HCT116 (cell line): ENCODE data around the gene PPP1CC. TPM values are rescaled to one million over a fixed set of nuclear protein-coding genes. Genes with fewer than 3 reads are reported as not detected.

ENCODE experiments used
- ATAC-seq: fragments of 200-7000 bp; cut with Tn5 transposase; 2 replicates; pipeline ENCODE4 v1.9.1; 2020; ENCODE audit warnings: mild to moderate bottlenecking, moderate library complexity
- BruUV-seq: library from RNA; stranded (reverse); fragments of 400-500 nt; replicated peaks from 2 replicates; lab custom pipeline; 2021; lab: Mats Ljungman, UMichigan
- CTCF ChIA-PET: fragments of 300-600 bp; sonication (Branson Sonifier 250); formaldehyde crosslinking; loops from one replicate; lab custom pipeline; 2021; ENCODE audit warnings: antibody characterized with exemption; lab: Charles Lee
- POLR2A ChIA-PET: fragments of 300-600, 350-600 bp; sonication (Branson Sonifier 250); formaldehyde crosslinking; loops from one replicate; lab custom pipeline; 2021; ENCODE audit warnings: antibody characterized with exemption; lab: Charles Lee
- RAD21 ChIA-PET, 2 experiments: fragments of 300-600 bp; sonication (Branson Sonifier 250); formaldehyde crosslinking; loops; one replicate each; lab custom pipeline; 2023; ENCODE audit warnings: low total read pairs in 2 of 2; ENCODE audit not compliant: uncharacterized antibody in 2 of 2, unreplicated experiment in 2 of 2, low non-redundant PET in 1 of 2; lab: Charles Lee
- DNase-seq: peaks from one replicate; pipeline ENCODE4 v3.0.0-alpha.2; 2010; ENCODE audit warnings: low read depth, low spot score
- H2AFZ ChIP-seq: fragments of 200-600 bp; shearing (Covaris generic), sonication (generic); 2 replicates; pipeline ENCODE4 v1.6.1; 2017; ENCODE audit warnings: low read depth, mixed run types, mixed read lengths, antibody characterized with exemption, low read length; ENCODE audit not compliant: poor library complexity, severe bottlenecking
- H3K27ac ChIP-seq: 2 replicates; pipeline ENCODE4 v1.5.1; 2012; ENCODE audit warnings: low read depth, low read length
- H3K27me3 ChIP-seq: fragments of 200-600 bp; sonication (generic); 2 replicates; pipeline ENCODE4 v1.6.1; 2016; ENCODE audit warnings: mixed run types, low read length, mixed read lengths; ENCODE audit not compliant: insufficient read depth
- H3K36me3 ChIP-seq, 2 experiments: fragments of 200-500 bp in 1 of 2; fragments of 200-600 bp in 1 of 2; sonication (Bioruptor generic) in 1 of 2; sonication (generic) in 1 of 2; 2 replicates each; pipeline versions ENCODE4 v1.5.1 to v1.6.1; 2014 to 2016; ENCODE audit warnings: low read length in 2 of 2, inconsistent platforms in 1 of 2, mixed read lengths in 1 of 2, mixed run types in 1 of 2; ENCODE audit not compliant: insufficient read depth in 2 of 2, control insufficient read depth in 1 of 2
- H3K4me1 ChIP-seq, 2 experiments: fragments of 200-600 bp in 1 of 2; sonication (generic) in 1 of 2; 2 replicates each; pipeline versions ENCODE4 v1.5.1 to v1.6.1; 2012 to 2017; ENCODE audit warnings: low read length in 2 of 2, inconsistent platforms in 1 of 2, mild to moderate bottlenecking in 1 of 2, mixed read lengths in 1 of 2, mixed run types in 1 of 2, moderate library complexity in 1 of 2; ENCODE audit not compliant: insufficient read depth in 2 of 2, control insufficient read depth in 1 of 2
- H3K4me2 ChIP-seq: fragments of 200-600 bp; sonication (generic); 2 replicates; pipeline ENCODE4 v1.6.1; 2017; ENCODE audit warnings: mixed run types, low read length, mixed read lengths
- H3K4me3 ChIP-seq, 2 experiments: fragments of 200-600 bp in 1 of 2; sonication (generic) in 1 of 2; replicated peaks in 1 of 2; 2 replicates each; pipeline ENCODE4 v1.5.1; 2011 to 2016; ENCODE audit warnings: low read length in 2 of 2, control low read depth in 1 of 2, low read depth in 1 of 2, mild to moderate bottlenecking in 1 of 2, mixed read lengths in 1 of 2, mixed run types in 1 of 2
- H3K79me2 ChIP-seq: fragments of 200-600 bp; sonication (generic); 2 replicates; pipeline ENCODE4 v1.6.1; 2017; ENCODE audit warnings: mild to moderate bottlenecking, mixed run types, low read length, moderate library complexity, mixed read lengths; ENCODE audit not compliant: insufficient read depth
- H3K9ac ChIP-seq: fragments of 200-600 bp; sonication (generic); 2 replicates; pipeline ENCODE4 v1.6.1; 2016; ENCODE audit warnings: low read length, mixed read lengths
- H3K9me2 ChIP-seq: fragments of 200-600 bp; sonication (generic), shearing (Covaris generic); 2 replicates; pipeline ENCODE4 v1.6.1; 2017; ENCODE audit warnings: mixed run types, mild to moderate bottlenecking, moderate library complexity; ENCODE audit not compliant: insufficient read depth
- H3K9me3 ChIP-seq, 2 experiments: fragments of 200-500 bp in 1 of 2; fragments of 200-600 bp in 1 of 2; sonication (Bioruptor generic) in 1 of 2; sonication (generic) in 1 of 2; 2 replicates each; pipeline ENCODE4 v1.6.1; 2014 to 2017; ENCODE audit warnings: low read length in 2 of 2, mixed read lengths in 2 of 2, inconsistent platforms in 1 of 2, low read depth in 1 of 2, mild to moderate bottlenecking in 1 of 2, mixed run types in 1 of 2, moderate library complexity in 1 of 2; ENCODE audit not compliant: control insufficient read depth in 1 of 2, insufficient read depth in 1 of 2
- H4K20me1 ChIP-seq: fragments of 200-600 bp; sonication (generic), shearing (Covaris generic); 2 replicates; pipeline ENCODE4 v1.6.1; 2017; ENCODE audit warnings: mixed run types, mild to moderate bottlenecking, moderate library complexity; ENCODE audit not compliant: insufficient read depth
- EGR1 ChIP-seq: IDR thresholded peaks from 2 replicates; pipeline ENCODE4 v1.6.1; 2012; ENCODE audit warnings: low read depth
- EZH2 ChIP-seq: fragments of 200-600 bp; sonication (generic); IDR thresholded peaks from 2 replicates; pipeline ENCODE4 v1.6.1; 2017; ENCODE audit warnings: antibody characterized with exemption, mixed run types
- EZH2phosphoT487 ChIP-seq: fragments of 200-600 bp; IDR thresholded peaks from 2 replicates; pipeline ENCODE4 v1.6.1; 2018; ENCODE audit warnings: antibody characterized with exemption, borderline replicate concordance
- POLR2A ChIP-seq: IDR thresholded peaks from 2 replicates; pipeline ENCODE4 v1.7.0; 2011; ENCODE audit warnings: borderline replicate concordance; ENCODE audit not compliant: insufficient read depth, insufficient read length; ENCODE audit errors: extremely low read depth
- SP1 ChIP-seq: IDR thresholded peaks from 2 replicates; pipeline ENCODE4 v1.6.1; 2012; ENCODE audit warnings: low read depth
- SRF ChIP-seq: IDR thresholded peaks from 2 replicates; pipeline ENCODE4 v1.6.1; 2012; ENCODE audit warnings: low read depth
- TCF7L2 ChIP-seq: IDR thresholded peaks from 2 replicates; pipeline ENCODE4 v1.7.0; 2011; ENCODE audit warnings: borderline replicate concordance, inconsistent platforms; ENCODE audit not compliant: insufficient read depth, insufficient read length; ENCODE audit errors: extremely low read depth
- ZFX ChIP-seq: fragments of 450-650 bp; IDR thresholded peaks from 2 replicates; pipeline ENCODE4 v1.6.1; 2017
- ZNF274 ChIP-seq: fragments of 200-500 bp; sonication (Bioruptor generic); IDR thresholded peaks from 2 replicates; pipeline ENCODE4 v1.6.1; 2014; ENCODE audit warnings: mild to moderate bottlenecking, low read depth, low read length, inconsistent platforms
- intact Hi-C: fragments of 100-400 bp; cut with micrococcal nuclease; formaldehyde crosslinking; loops from 2 replicates; pipeline ENCODE4 v1.10.0; 2022
- total RNA-seq: library from RNA; stranded (reverse); gene quantifications from one replicate; pipeline ENCODE4 v1.2.1, GENCODE V29; 2021; ENCODE audit not compliant: unreplicated experiment
- TF ChIP-seq, protein P1 (sequence below): IDR thresholded peaks from 2 replicates; pipeline ENCODE4 v1.6.1; 2012
- TF ChIP-seq, protein P2 (sequence below): IDR thresholded peaks from 2 replicates; pipeline ENCODE4 v1.6.1; 2012; ENCODE audit warnings: low read depth
- TF ChIP-seq, protein P3 (sequence below): IDR thresholded peaks from 2 replicates; pipeline ENCODE4 v1.6.1; 2011; ENCODE audit warnings: mild to moderate bottlenecking, low read length, moderate library complexity; ENCODE audit not compliant: insufficient replicate concordance; ENCODE audit errors: extremely low read depth

PPP1CC gene
- total RNA-seq, 1 experiment from 2014 or later = 248 TPM

- ChIA-PET RAD21 (no interaction called here), POLR2A (no interaction called here), CTCF (interaction anchor here (2.0 kb wide), 1 partner anchor 11 kb away, joined by 11 read pairs; no protein-coding TSS in a partner anchor)
- no peaks in the 10 kb centered on the region for H3K36me3 ChIP-seq
- H3K4me3 ChIP-seq = no peak overlapping the region
- no peaks in the 10 kb centered on the region for H3K27me3 ChIP-seq
- H3K4me2 ChIP-seq = no peak overlapping the region
- H3K4me1 ChIP-seq = peaks cover 6 to 11% of the 10 kb centered on the region in 2 experiments
- H3K9ac ChIP-seq = no peak overlapping the region
- H2AFZ ChIP-seq = no peak overlapping the region
- ATAC-seq (no peak), DNase-seq (no peak)
- no peaks in the 10 kb centered on the region for H3K9me3 ChIP-seq
- no peaks in the 10 kb centered on the region for H3K9me2 ChIP-seq
- intact Hi-C loops = loop anchor here (10.0 kb wide), 1 partner anchor 79 kb away; the partner anchor contains the start of gene TCTN1
- H3K79me2 ChIP-seq = no peaks in the 10 kb centered on the region
- H4K20me1 ChIP-seq = no peaks in the 10 kb centered on the region
- BruUV-seq = no TSS peak
- no peak for TF ChIP-seq EZH2
- no peak for TF ChIP-seq POLR2A
- TF ChIP-seq ZNF274 = no peak
- TF ChIP-seq EGR1 = no peak
- H3K27ac ChIP-seq = no peak overlapping the region
These were observed 49.0 kb downstream of the PPP1CC start for GRCh38 chr12:110693731-110694130.

GRCh38 chr12:110690127-110690430, 52.6 kb downstream of the PPP1CC start:
- H3K4me2 ChIP-seq = no peak overlapping the region
- H3K27me3 ChIP-seq = 0 out of 2 replicates have a peak, but pooled peaks cover 5% of the 10 kb centered on the region
- no peak for TF ChIP-seq ZFX
- TF ChIP-seq, protein P1, sequence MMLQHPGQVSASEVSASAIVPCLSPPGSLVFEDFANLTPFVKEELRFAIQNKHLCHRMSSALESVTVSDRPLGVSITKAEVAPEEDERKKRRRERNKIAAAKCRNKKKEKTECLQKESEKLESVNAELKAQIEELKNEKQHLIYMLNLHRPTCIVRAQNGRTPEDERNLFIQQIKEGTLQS = no peak
- TF ChIP-seq POLR2A = no peak
- no peak for TF ChIP-seq TCF7L2
- TF ChIP-seq ZNF274 = no peak
- TF ChIP-seq, protein P2, sequence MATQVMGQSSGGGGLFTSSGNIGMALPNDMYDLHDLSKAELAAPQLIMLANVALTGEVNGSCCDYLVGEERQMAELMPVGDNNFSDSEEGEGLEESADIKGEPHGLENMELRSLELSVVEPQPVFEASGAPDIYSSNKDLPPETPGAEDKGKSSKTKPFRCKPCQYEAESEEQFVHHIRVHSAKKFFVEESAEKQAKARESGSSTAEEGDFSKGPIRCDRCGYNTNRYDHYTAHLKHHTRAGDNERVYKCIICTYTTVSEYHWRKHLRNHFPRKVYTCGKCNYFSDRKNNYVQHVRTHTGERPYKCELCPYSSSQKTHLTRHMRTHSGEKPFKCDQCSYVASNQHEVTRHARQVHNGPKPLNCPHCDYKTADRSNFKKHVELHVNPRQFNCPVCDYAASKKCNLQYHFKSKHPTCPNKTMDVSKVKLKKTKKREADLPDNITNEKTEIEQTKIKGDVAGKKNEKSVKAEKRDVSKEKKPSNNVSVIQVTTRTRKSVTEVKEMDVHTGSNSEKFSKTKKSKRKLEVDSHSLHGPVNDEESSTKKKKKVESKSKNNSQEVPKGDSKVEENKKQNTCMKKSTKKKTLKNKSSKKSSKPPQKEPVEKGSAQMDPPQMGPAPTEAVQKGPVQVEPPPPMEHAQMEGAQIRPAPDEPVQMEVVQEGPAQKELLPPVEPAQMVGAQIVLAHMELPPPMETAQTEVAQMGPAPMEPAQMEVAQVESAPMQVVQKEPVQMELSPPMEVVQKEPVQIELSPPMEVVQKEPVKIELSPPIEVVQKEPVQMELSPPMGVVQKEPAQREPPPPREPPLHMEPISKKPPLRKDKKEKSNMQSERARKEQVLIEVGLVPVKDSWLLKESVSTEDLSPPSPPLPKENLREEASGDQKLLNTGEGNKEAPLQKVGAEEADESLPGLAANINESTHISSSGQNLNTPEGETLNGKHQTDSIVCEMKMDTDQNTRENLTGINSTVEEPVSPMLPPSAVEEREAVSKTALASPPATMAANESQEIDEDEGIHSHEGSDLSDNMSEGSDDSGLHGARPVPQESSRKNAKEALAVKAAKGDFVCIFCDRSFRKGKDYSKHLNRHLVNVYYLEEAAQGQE = no peak
- TF ChIP-seq SP1 = no peak
- TF ChIP-seq, protein P3, sequence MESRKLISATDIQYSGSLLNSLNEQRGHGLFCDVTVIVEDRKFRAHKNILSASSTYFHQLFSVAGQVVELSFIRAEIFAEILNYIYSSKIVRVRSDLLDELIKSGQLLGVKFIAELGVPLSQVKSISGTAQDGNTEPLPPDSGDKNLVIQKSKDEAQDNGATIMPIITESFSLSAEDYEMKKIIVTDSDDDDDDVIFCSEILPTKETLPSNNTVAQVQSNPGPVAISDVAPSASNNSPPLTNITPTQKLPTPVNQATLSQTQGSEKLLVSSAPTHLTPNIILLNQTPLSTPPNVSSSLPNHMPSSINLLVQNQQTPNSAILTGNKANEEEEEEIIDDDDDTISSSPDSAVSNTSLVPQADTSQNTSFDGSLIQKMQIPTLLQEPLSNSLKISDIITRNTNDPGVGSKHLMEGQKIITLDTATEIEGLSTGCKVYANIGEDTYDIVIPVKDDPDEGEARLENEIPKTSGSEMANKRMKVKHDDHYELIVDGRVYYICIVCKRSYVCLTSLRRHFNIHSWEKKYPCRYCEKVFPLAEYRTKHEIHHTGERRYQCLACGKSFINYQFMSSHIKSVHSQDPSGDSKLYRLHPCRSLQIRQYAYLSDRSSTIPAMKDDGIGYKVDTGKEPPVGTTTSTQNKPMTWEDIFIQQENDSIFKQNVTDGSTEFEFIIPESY = no peak
- TF ChIP-seq SRF = no peak
- TF ChIP-seq EZH2phosphoT487 = no peak

More at GRCh38 chr12:110690127-110690430, 52.6 kb downstream of the PPP1CC start:
- ChIA-PET POLR2A (no interaction called here), RAD21 (no interaction called here), CTCF (no interaction called here)
- Histone ChIP-seq H3K79me2 (no peaks in the 10 kb centered on the region), H3K36me3 (no peaks in the 10 kb centered on the region), H3K9me2 (no peaks in the 10 kb centered on the region), H2AFZ (no peak overlapping the region), H3K4me3 (no peak overlapping the region), H3K9ac (no peak overlapping the region), H3K9me3 (no peaks in the 10 kb centered on the region), H3K27ac (no peak overlapping the region), H4K20me1 (no peaks in the 10 kb centered on the region), H3K4me1 (no peaks in the 10 kb centered on the region)
- no peak for ATAC-seq
- no TSS peak for BruUV-seq
- intact Hi-C loops = loop anchor here (10.0 kb wide), 1 partner anchor 75 kb away; the partner anchor contains the start of gene TCTN1
- DNase-seq = no peak
